ENCODE data around the gene KCNT2. TPM values are rescaled to one million over a fixed set of nuclear protein-coding genes. Genes with fewer than 3 reads are reported as not detected.

The KCNT2 gene
- total RNA-seq, 4 donors from 2014 or later = 1.6 to 20.9 (median 8.9) TPM

DNA sequence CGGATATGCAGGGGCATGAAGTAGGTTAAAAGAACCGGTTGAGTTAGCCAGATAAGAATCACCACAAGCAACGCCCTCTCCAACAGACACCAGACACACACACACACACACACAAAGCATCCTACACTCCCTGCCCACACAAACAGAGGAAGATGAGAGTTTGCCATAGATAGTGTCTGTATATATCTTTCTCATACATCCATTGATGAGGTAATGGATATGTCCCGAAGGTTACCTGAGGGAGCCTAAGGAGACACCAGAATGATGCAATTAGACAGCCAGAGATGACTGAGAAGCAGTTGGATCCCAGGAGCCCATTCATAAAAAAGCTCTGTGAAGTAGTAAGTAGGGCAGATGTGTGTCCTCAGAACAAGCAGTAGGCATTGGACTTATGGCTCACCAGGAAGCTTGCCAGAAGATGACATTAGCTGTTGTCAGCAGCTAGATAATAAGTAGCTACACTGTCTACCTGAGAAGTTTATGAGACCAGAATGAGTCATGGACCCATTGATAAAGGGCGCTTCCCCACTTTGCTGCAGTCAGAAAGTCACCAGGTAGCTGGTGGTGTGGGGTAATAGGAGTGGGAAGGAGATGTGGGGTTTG is 247.0 kb downstream of the KCNT2 start:
- no peak for TF ChIP-seq CTCF (IDR thresholded peaks at IDR 0.05)
- ATAC-seq (ENCODE audit: low FRiP score) = no peak
- DNase-seq (ENCODE audit: low spot score) = no peak

DNA sequence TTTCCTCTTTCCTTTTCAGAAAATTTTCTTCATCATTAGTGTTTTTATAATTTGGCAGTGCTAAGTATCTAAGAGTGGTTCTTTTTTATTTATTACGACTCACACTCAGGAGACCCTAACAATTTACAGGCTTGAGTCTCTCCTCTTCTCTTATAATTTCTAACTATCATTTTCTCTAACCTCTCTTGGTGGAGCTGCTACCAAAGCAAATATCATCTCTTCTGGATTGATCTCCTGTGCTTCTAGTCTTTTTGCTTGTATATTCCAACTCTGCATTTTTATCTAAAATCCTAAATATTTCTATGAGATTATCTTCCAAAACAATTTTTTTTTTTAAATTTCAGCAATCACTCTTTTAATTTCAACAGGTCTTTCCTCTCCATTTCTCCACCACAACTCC is 250.3 kb downstream of the KCNT2 start:
- DNase-seq (ENCODE audit: low spot score) (no peak), ATAC-seq (ENCODE audit: low FRiP score) (no peak)
- no peak for TF ChIP-seq CTCF (IDR thresholded peaks at IDR 0.05)

DNA sequence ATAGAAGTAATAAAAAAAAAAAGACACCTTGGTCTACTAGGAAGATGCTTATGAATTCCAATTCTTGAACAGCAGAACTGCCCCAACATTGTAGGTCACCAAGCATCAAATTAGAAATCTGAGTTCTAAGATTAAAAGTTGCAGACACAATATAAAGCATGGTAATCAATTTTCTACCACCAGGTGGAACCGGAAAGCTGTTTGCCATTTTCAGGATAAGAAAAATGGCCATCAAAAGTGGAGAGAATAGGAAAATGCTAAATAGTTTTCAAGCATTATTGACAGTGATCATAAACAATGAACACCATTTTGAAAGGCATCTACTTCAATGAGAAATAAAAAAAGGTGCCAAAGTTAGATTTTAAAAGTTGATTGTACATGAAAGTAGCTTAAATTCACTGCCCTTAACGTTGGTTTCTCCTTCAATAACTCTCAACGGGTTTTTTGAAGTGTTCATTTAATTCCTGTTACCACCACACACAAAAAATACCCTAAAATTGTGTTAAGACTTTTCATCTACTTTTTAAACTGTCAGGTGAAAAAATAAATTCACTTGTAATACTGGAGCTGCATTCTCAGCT is 252.9 kb downstream of the KCNT2 start:
- no peak for ATAC-seq (ENCODE audit: low FRiP score)
- no peak for TF ChIP-seq CTCF (IDR thresholded peaks at IDR 0.05)
- no peak for DNase-seq (ENCODE audit: low spot score)

- TF ChIP-seq CTCF (IDR thresholded peaks at IDR 0.05) = no peak
- ATAC-seq (ENCODE audit: low FRiP score) (no peak), DNase-seq (ENCODE audit: low spot score) (no peak)
Measured at GRCh38 chr1:196344453-196344852, 263.8 kb downstream of the KCNT2 start.

GRCh38 chr1:196324345-196324744 is 283.9 kb downstream of the KCNT2 start:
- ATAC-seq (ENCODE audit: low FRiP score) = no peak
- no peak for DNase-seq (ENCODE audit: low spot score)
- no peak for TF ChIP-seq CTCF (IDR thresholded peaks at IDR 0.05)

- ATAC-seq (ENCODE audit: low FRiP score) (no peak), DNase-seq (ENCODE audit: low spot score) (no peak)
- no peak for TF ChIP-seq CTCF (IDR thresholded peaks at IDR 0.05)
Measured at GRCh38 chr1:196323869-196324268, 284.4 kb downstream of the KCNT2 start.

DNA sequence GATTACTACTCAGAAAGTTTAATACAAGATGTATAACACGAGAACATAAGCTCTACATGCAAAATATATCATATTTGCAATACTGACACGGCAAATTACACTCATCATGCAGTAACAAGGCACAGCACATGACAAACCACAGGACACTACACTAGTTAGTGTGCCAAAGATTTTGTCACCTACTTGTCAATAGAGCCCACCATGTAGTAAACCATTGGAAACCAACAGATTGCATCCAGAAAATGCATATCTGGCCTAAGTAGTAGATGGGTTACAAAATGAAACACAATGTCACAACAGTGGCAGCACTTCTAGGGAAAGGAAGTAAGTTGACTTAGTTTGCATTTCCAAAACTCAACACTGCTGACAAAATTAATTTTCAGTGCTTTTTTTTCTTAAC is 288.9 kb downstream of the KCNT2 start:
- no peak for TF ChIP-seq CTCF (IDR thresholded peaks at IDR 0.05)
- DNase-seq (ENCODE audit: low spot score) (no peak), ATAC-seq (ENCODE audit: low FRiP score) (no peak)
